ENCODE data around the gene ADK.

ADK gene

DNA sequence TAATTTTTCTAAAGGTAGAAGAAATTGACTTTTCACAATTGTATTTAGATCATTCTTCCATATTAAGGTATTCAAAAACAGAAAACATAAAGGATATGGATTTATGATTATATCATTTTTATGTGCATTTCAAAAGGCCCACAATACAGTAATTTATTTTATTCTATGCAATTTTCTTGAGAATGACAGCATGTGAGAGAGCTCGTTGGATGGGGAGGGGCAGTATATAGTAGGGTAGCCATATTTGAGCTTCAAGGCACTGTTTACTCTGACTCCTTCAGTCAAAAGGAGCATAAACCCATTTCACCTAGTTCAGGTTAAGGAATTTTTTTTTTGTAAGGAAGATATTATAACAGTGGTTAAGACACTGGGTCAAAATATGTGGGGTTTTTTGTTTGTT is 534.5 kb downstream of the ADK start:
- no peak for DNase-seq

DNA sequence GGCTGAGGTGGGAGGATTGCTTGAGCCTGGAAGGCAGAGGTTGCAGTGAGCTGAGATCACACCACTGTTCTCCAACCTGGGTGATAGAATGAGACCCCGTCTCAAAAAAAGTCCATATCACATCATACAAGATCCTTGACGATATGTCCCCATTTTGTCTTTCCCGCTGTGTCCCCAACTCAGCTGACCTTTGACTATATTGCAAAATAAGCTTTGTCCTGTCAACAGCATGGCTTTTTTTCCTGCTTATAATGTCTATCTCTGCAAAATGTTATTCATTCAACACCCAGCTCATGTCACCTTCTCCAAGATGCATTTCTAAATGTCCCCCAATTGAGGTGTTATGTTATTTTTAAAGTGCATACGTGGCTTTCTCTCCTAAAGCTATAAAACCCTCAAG is 539.4 kb downstream of the ADK start:
- no peak for DNase-seq

DNA sequence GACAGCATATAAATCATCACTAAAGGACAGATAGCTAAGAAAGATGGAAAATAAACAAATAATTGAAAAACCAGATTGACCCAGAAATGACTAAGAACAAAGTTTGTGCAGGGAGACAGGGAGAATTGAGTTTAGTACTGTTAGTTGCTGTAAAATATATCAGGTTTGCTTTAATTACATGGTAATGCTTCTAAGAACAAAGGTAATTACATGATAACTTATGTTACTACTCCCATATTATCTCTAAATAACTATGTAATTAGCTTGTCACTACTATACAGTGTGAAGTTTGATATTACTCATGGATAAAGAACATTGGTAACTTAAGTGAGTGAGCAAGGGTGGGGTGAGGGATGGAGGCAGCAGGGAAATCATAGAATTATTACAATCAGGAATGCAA is 540.1 kb downstream of the ADK start:
- DNase-seq = no peak

DNA sequence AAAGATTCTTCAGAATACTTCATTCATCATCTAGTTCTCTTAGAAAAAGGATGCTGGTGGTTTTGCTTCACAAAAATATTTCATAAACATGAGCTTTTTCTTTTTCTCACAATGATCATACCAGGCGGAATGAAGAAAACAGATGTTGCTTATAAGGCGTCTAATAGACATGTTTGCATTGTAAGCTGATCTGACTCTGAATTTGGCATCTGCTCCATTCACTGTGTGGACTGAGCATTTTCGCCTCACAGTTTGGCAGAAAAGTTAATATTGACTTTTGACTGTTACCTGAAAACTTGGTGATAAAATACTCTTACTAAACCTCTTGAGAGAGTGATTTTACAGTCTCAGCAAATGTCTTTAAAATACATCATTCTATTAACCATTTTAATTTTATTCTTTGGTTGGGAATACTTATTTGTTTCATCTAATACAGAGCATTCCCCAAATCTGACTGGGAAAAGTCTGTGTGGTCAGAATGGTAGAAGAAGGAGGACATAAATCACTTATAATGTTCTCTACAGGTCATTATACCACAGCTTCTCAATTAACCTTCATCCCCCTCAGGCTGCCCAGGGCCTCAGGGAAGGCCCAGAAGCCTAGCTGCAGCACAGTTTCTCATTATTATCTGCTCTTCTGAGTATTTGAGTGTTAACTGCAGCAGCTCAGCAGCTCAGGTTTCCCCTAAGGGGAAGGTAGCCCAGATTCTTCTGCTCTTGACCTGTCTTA is 553.8 kb downstream of the ADK start:
- DNase-seq = no peak

DNA sequence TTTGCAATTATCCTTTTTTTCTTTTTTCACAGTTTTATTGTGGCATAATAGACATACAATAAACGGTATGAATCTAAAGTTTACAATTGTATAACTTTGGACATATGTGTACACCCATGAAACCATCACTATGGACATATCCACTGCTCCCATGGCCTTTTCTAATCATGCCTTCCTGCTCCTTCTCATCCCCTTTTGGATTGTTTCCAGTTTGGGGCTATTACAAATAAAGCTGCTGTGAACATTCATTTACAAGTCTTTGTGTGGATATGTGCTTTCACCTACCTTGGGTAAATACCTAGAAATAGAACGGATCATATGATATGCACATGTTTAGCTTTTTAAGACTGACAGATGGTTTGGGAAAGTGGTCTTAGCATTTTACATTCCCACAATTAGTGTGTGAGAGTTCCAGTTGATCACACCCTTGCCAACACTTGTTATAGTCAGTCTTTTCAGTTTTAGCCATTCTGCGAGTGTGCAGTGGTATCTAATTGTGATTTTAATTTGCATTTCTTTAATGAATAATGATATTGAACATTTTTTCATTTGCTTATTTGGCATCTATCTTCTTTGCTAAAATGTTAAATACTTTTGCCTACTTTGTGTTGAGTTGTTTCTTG is 554.4 kb downstream of the ADK start:
- no peak for DNase-seq

DNA sequence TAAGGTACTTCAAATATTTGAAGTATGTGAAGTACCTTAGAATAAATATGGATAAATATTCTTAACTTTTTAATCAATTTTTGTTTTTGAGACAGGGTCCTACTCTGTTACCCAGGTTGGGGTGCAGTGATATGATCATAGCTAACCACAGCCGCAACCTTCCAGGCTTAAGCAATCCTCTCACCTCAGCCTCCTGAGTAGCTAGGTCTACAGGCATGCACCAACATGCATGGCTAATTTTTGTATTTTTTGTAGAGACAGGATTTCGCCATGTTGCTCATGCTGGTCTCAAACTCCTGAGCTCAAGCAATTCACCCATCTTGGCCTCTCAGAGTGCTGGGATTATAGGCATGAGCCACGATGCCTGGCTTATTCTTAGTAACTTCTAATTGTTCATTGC is 555.9 kb downstream of the ADK start:
- DNase-seq = no peak

DNA sequence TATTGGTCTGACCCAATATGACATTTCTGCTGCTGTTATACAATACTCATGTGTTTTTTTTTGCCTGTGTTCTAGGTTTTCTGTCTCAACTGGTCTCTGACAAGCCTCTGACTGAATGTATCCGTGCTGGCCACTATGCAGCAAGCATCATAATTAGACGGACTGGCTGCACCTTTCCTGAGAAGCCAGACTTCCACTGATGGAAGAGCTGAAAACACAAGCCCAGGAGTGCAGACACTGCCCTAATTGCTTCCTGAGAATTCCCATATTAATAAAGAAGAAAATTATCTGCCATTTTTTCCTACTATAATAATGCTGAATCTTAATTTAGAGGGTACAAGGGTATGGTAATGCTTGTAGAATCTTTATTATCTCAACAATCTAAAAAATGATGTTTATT is 557.2 kb downstream of the ADK start:
- no peak for DNase-seq

DNA sequence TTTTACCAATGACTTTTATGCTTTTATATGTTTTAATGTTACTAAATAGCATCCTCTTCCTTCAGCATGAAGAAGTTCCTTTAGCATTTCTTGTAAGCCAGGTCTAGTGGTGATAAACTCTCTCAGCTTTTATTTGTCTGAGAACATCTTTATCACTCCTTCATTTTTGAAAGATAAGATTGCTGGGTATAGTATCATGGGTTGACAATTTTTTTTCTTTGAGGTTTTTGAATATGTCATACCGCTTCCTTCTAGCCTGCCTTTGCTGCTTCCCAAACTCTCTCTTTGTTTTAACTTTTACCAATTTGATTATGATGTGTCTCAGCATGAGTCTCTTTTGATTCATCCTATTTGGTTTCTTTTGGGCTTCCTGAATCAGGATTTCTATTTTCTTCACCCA is 567.2 kb downstream of the ADK start:
- no peak for DNase-seq

DNA sequence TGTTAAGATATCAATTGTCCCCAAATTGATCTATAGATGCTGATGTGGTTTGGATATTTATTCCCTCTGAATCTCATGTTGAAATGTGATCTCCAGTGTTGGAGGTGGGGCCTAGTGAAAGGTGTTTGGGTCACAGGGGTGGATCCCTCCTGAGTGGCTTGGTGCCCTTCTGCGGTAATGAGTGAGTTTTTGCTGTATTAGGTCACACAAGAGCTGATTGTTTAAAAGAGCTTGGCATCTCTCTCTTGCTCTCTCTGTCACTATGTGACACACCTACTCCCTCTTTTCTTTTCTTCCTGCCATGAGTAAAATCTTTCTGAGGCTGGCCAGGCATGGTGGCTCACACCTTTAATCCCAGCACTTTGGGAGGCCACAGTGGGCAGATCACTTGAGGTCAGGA is 577.2 kb downstream of the ADK start:
- DNase-seq = no peak

DNA sequence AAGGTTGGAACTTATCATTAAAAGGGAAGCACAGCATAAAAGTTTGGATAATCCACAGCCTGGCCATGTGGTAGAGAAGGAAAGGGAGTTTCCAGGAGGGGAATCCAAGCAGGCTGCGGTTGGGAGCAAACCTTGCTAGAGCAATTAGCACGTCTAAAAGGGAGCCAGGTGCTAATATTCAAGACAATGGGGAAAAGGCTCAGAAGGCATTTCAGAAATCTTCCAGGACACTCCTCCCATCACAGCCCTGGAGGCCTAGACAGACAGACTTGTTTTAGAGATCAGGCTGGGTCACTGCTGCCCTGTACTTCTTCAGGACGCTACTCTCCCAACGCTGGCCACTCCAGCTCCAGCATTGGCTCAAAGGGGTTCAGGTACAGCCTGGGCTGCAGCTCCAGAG is 579.2 kb downstream of the ADK start:
- DNase-seq = no peak

DNA sequence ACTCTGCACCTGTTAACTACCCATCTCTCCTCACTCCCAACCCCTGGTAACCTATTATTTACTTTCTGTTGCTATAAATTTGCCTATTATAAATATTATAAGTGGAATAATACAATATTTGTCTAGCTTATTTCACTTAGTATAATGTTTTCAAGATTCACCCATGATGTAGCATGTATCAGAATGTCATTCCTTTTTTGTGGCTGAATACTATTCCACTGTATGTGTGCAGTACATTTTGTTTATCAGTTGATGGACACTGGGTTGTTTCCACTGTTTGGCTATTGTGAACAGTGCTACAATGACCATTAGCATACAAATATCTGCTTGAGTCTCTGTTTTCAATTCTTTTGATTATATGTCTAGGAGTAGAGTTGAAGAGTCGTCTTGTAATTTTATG is 582.6 kb downstream of the ADK start:
- no peak for DNase-seq

DNA sequence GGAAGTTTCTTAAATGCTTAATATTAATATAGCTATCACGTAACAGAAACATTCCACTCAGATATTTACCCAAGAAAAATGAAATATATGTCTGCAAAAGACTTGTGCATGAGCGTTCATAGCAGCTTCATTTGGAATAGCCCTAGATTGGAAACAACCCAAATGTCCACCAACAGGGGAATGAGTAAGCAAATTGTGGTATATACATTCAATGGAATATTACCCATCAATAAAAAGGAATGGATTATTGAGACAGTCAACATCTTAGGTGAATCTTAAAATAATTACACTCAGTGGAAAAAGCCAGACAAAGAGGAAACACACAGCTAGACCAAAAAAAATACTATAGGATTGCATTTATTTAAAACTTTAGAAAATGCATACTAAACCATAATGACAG is 585.0 kb downstream of the ADK start:
- DNase-seq = no peak

DNA sequence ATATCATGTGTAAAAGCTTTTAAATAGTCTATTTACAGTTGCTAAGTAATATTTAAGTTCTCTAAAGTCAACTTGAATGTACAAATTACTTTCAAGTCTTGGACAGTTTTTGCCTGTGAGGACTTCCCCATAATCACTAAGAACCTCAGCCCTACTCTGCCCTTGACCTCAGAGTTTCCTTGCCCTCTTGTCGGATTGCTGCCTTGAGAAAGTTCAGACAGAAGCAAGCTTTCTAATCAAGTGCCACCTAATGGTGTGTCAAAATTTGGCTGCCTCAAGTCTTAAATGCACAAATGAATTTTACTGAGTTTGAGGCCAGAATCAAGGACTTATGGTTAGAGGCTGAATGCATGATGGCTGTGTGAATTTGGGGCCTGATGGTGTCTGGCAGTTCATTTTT is 587.0 kb downstream of the ADK start:
- no peak for DNase-seq

DNA sequence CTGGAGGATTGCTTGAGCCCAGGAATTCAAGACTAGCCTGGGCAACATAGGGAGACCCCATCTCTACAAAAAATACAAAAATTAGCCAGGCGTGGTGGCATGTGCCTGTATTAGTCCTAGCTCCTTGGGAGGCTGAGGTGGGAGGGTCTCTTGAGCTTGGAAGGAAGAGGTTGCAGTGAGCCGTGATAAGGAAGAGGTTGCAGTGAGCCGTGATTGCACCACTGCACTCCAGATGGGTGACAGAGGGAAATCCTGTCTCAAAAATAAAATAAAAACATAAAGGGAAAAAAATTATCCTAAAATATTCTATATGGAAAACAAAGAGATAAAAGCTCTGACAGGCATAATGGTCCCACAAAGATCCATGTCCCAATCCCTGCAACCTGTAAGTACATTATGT is 587.5 kb downstream of the ADK start:
- no peak for DNase-seq

DNA sequence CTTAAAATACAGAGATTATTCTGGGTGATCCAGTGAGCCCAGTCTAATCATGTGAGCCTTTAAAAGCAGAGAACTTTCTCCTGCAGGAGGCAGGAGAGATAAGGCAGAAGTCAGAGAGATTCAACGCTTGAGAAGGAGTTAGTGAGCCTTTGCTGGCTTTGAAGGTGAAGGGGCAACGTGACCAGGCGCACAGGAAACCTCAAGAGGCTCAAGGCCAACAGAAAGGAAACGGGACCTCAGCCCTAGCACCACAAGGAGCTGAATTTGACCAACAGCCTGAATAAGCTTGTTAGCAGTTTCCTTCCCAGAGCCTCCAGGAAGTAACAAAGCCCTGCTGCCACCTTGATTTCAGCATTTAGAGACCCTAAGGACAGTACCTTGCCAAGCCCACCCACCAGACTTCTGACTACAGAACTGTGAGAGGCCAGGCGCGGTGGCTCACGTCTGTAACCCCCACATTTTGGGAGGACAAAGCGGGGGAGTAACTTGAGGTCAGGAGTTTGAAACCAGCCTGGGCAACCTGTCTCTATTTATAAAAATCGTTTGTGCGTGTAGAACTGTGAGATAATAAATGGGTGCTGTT is 588.1 kb downstream of the ADK start:
- DNase-seq = no peak

DNA sequence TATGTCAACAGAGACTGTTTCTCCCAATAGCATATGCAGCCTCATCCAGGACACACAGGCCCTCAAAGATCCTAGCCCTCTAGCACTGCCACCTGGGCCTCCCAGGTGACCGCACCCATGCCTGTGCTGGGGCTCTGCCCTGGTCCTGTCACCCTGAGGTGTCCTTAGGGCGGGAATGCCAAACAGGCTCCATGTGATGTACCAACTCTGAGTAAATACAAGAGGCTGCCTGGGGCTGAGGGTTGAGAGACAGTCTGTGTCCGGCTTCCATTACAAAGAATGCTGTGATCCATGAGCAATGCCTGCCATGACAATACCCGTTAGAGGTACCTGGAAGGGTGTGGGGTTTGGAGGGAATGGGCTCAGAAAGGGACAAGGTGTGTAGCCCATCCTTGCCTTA is 592.4 kb downstream of the ADK start:
- DNase-seq = no peak

DNA sequence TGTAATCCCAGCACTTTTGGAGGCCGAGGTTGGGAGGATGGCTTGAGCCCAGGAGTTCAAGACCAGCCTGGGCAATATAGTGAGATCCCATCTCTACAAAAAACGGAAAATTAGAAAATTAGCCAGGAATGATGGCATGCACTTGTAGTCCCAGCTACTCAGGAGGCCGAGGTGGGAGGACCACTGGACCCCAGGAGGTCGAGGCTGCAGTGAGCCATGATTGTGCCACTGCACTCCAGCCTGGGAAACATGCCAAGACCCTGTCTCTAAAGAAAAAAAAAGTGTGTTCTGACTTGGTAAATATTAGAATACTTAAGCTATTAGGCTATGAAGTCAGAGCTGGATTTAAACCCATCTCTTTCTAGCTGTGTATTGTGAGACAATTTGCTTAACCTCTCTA is 594.4 kb downstream of the ADK start:
- no peak for DNase-seq

DNA sequence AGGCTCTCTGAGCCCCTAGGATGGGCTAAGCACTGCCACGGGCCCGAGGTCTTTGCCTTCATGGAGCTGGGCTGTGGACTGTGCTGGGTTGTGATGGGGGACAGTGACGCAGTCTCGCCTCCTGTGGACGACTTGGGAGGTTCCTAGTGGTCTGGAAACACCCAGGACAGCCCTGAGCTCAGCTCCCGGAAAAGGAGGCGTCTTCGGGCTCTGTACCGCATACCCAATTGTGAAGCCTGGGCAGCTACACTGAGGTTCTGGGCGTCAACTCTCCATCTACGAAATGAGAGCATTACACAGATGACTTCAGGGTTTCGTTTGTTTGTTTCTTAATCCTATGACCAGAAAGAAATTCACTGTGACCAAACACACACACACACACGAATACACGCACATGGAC is 595.8 kb downstream of the ADK start:
- DNase-seq = no peak

DNA sequence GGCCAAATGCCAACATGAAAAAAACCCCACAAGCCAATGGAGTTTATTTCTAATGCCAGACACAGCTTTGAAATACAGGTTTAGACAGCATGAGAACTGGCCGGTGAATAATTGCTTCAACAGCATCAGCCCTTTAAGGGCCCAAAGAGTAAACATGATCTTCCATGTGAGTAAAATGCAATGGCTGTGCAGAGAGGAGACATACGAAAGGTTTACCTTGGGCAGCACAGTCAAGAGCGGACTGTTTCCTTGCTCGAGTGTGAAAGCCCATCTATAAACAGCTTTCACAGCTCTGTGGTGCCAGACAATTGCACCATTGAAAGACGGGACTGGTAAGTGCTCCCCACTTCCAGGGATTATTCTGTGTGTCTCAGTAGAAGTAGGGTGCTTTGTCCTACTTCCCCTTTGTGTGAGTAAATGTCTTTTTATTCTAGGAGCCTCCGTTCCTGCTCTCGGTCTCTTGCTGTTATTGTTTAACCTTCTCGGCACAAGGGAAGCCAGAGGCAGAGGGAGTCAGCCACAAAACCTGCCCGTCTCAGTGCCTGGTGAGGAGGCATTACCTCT is 597.5 kb downstream of the ADK start:
- DNase-seq = peak; percentile 6

DNA sequence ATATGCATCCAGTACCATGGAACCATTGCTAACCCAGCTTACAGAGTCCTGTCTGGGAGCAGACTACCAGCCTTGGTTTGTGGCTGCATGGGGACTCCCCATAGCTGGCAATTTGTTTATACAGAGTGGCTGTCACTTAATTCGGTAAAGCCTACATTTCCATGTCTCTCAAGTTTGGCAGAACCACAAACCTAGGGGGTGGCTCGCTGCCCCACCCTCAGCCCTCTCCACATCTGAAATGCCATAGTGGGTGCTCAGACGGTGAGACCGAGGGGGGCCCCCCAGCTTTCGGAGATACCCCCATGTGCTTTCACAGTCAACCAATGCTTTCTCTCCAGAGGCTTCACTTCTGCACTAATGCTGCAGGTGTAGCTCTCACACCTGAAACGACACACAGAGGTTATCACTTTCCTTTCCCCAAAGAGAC is 599.8 kb downstream of the ADK start:
- no peak for DNase-seq

DNA sequence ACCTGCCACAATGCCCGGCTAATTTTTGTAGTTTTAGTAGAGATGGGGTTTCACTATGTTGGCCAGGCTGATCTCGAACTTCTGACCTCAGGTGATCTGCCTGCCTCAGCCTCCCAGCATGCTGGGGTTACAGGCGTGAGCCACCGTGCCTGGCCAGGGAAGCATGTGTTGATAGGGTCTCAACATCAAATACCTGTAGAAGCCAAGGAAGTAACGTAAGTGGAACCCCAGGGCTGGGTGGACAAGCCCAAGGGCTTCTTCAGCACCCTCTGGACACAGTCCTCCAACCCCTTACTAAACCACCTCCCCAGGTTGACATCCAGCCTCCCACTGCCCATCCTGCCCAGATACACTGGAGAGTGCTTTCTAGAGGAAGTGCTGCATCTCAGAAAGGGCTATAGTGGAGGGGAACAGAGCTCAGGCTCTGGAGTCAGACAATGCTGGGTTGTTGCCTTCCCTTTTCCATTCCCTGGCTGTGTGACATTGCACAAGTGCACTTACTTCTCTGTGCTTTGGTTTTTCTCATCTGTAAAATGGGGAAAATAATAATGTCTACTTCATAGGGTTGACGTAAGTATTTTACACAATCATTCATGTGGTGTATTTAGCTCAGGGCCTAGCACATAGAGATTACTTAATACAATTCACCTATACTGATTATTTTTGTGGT is 601.5 kb downstream of the ADK start:
- no peak for DNase-seq

DNA sequence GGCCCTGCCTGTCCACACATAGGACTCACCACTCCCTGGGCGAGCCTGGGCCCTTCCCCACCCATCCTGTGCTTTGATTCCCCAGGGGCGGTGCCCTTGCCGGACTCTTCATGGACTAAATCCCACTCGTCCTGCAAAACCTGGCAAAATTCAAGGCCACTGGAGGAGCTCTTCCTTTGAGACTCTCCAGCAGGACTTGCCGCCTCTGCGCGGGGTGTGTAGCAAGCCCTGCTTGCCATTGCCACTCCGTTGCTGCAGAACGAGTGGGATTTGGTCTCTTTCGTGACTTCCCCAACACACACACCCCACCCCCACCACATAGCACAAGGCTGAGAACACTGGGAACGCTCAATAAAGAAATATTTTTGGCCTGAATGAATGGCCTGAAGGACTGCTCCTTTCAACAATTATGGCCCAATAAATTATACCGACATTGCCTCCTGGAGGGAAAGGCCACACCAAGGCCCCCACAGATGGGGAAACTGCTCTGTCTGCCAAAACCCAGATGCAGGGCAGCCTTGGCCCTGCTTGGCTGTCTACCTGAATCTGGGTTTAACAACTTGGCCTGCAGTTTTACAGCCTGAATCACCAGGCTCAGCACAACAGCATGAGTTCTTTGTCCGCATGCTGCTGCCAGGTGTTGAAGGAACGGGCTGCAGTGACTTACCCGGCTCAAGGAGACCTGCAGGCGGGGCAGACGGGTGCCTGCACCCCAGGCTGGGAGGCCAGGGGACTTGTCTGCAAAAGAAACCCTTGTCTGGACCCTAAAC is 602.6 kb downstream of the ADK start:
- no peak for DNase-seq

DNA sequence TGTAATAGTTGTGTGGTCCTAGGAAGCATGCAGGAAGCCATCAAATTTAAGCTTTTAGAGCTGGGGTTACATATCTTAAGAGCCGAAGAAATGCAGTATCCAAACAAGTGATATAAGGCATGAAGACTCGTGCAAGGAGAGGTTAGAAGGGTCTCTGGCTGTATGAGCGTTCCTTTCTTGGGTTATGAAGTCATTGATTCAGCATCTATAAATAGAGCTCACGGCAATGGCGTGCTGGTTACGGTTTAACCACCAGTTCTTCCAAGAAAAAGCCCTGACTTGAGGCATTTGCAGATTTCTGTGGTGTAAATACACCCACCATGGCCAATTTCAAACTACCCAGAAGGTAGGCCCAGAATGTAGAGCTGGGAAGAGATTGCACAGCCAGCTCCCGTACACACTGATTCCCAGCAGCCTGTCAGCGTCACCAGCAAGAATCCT is 603.4 kb downstream of the ADK start:
- no peak for DNase-seq
